ENCODE results near the gene MACROD2. TPM values are rescaled to one million over a fixed set of nuclear protein-coding genes. Genes with fewer than 3 reads are reported as not detected.

MACROD2 gene
- total and polyA plus RNA-seq, 2 of the 4 experiments (the other 2 are of a cell fraction), result not detected

GRCh38 chr20:15542655-15543054 lies 1547.3 kb downstream of the MACROD2 start:
- Histone ChIP-seq H3K4me2 (ENCODE audit: low read depth, low read length) (no peak overlapping the region), H2BK120ac (ENCODE audit: low read depth, low read length) (no peak overlapping the region), H3K9me3 (ENCODE audit: control insufficient read depth, insufficient read depth, low read length) (peaks cover 4% of the 10 kb centered on the region; the same call in 1 of the 2 replicates), H2AFZ (replicated peaks; ENCODE audit: low read length, poor library complexity) (no peak overlapping the region), H2AK5ac (ENCODE audit: low read depth, low read length) (no peak overlapping the region), H3K79me1 (ENCODE audit: low read depth in 1 of 2, low read length in 2 of 2) (no peaks in the 10 kb centered on the region), H4K20me1 (ENCODE audit: insufficient read depth, low read length) (no peaks in the 10 kb centered on the region), H3K14ac (replicated peaks; ENCODE audit: low read depth, low read length) (no peak overlapping the region), H3K4ac (ENCODE audit: low read depth, low read length) (no peak overlapping the region), H2BK5ac (ENCODE audit: low read depth, low read length, poor library complexity, severe bottlenecking) (no peak overlapping the region), H3K27me3 (ENCODE audit: control insufficient read depth, insufficient read depth, low read length) (no peaks in the 10 kb centered on the region), H3K36me3 (ENCODE audit: control insufficient read depth, insufficient read depth, low read length) (no peaks in the 10 kb centered on the region), H4K5ac (ENCODE audit: low read depth, low read length) (no peak overlapping the region), H3K9me1 (ENCODE audit: insufficient read depth, low read length) (no peaks in the 10 kb centered on the region), H3K27ac (ENCODE audit: insufficient read depth, low read length) (no peak overlapping the region), H3K4me3 (ENCODE audit: insufficient read depth, low read depth, low read length) (no peak overlapping the region), H3K4me1 (ENCODE audit: control insufficient read depth, insufficient read depth, low read length) (no peaks in the 10 kb centered on the region), H3K56ac (ENCODE audit: extremely low read depth, insufficient read depth, low read length) (no peak overlapping the region), H2BK15ac (ENCODE audit: low read depth, low read length) (no peak overlapping the region), H3K9ac (ENCODE audit: low read depth, low read length) (no peak overlapping the region), H4K8ac (ENCODE audit: low read depth in 2 of 2, low read length in 2 of 2) (no peak overlapping the region), H2AK9ac (replicated peaks; ENCODE audit: low read depth, low read length, poor library complexity) (no peak overlapping the region), H4K91ac (ENCODE audit: insufficient read depth, low read depth, low read length) (no peak overlapping the region), H3K23ac (ENCODE audit: low read depth, low read length) (no peak overlapping the region), H2BK20ac (ENCODE audit: low read depth, low read length) (no peak overlapping the region), H3K18ac (ENCODE audit: low read depth, low read length) (no peak overlapping the region)
- no CpG with 5 or more reads among the region's 5 CpGs for WGBS, 2 experiments (ENCODE audit: extremely low coverage in 2 of 2, insufficient read length in 1 of 2)
- ATAC-seq (ENCODE audit: low read depth), result no peak
- intact Hi-C loops (cut with micrococcal nuclease), result no loop called here
- dilution Hi-C loops (cut with HindIII; ENCODE audit: low sequenced_read_pairs, unreplicated experiment), result no loop called here
- CTCF ChIA-PET, result no interaction called here
- BruUV-seq (replicated peaks), result no TSS peak
- POLR2A ChIA-PET (ENCODE audit: unreplicated experiment), result no interaction called here
- DNase-seq, result no peak
- in situ Hi-C loops (cut with MboI; ENCODE audit: low sequenced_read_pairs), result no loop called here
- TF ChIP-seq CEBPB (IDR thresholded peaks at IDR 0.05; ENCODE audit: low read depth, low read length), result no peak
- no peak for TF ChIP-seq ELK1 (IDR thresholded peaks at IDR 0.05; ENCODE audit: borderline replicate concordance, low read depth, low read length)
- no peak for TF ChIP-seq RFX5 (IDR thresholded peaks at IDR 0.05; ENCODE audit: low read depth, low read length)
- no peak for TF ChIP-seq MAFK (IDR thresholded peaks at IDR 0.05; ENCODE audit: low read depth, low read length)
- no peak for TF ChIP-seq NFE2L2 (IDR thresholded peaks at IDR 0.05; ENCODE audit: low read depth, low read length)
- TF ChIP-seq CTCF (conservative IDR thresholded peaks at IDR 0.05; ENCODE audit: low read depth, low read length), result no peak
- TF ChIP-seq SMC3 (IDR thresholded peaks at IDR 0.05; ENCODE audit: low read depth, low read length), result no peak
- no peak for TF ChIP-seq BHLHE40 (IDR thresholded peaks at IDR 0.05; ENCODE audit: low read depth, low read length)
- no peak for TF ChIP-seq FOS (IDR thresholded peaks at IDR 0.05; ENCODE audit: low read depth, low read length)
- TF ChIP-seq RCOR1 (IDR thresholded peaks at IDR 0.05; ENCODE audit: insufficient replicate concordance, low read length), result no peak
- TF ChIP-seq CHD1 (IDR thresholded peaks at IDR 0.05; ENCODE audit: low read depth, low read length), result no peak

Measured in IMR-90 (cell line).